ENCODE data around the gene FGF14. TPM values are rescaled to one million over a fixed set of nuclear protein-coding genes. Genes with fewer than 3 reads are reported as not detected.
A peak's percentile ranks its signal among the peaks of the same experiment; 100 is the strongest.

Gene FGF14
- total RNA-seq, 1 donor from 2014 or later, result not detected

DNA sequence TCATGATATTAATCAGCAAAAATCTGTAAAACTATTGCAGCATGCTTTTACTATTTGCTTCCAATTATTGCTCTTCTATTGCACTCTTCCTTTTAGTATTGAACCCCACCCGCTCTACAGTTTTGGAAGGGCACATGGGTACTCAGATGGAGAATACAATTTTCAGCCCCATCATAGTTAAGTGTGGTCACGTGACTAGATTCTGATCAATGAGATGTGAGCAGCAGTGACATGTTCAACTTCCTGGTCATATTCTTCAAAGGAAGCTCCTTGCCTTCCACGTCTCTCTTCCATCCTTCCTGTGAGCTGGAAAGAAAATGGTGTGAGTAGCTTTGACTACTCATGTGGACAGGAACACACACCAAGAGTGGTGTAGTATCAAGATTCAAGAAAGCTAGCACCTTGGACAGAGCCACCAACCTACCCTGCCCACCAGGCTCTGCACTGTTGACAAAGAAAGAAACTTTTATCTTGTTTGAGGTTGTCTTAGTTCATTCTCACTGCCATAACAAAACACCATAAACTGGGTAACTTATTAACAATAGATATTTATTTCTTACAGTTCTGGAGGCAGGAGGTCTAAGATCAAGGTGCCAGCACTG, 3.8 kb upstream of the FGF14 start:
- TF ChIP-seq, protein P1, sequence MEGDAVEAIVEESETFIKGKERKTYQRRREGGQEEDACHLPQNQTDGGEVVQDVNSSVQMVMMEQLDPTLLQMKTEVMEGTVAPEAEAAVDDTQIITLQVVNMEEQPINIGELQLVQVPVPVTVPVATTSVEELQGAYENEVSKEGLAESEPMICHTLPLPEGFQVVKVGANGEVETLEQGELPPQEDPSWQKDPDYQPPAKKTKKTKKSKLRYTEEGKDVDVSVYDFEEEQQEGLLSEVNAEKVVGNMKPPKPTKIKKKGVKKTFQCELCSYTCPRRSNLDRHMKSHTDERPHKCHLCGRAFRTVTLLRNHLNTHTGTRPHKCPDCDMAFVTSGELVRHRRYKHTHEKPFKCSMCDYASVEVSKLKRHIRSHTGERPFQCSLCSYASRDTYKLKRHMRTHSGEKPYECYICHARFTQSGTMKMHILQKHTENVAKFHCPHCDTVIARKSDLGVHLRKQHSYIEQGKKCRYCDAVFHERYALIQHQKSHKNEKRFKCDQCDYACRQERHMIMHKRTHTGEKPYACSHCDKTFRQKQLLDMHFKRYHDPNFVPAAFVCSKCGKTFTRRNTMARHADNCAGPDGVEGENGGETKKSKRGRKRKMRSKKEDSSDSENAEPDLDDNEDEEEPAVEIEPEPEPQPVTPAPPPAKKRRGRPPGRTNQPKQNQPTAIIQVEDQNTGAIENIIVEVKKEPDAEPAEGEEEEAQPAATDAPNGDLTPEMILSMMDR (IDR thresholded peaks at IDR 0.05; ENCODE audit: insufficient read depth, low read length, severe bottlenecking), result no peak
- DNase-seq (ENCODE audit: low read depth) (no peak), FAIRE-seq (peak; percentile 91)
- Histone ChIP-seq H3K36me3 (ENCODE audit: control insufficient read depth, insufficient read depth, low read length) (no peaks in the 10 kb centered on the region), H3K27me3 (ENCODE audit: control insufficient read depth, insufficient read depth, low read length) (peaks cover 7% of the 10 kb centered on the region), H3K4me3 (ENCODE audit: low read depth, low read length) (no peak overlapping the region)

- Histone ChIP-seq H3K36me3 (ENCODE audit: control insufficient read depth, insufficient read depth, low read length) (no peaks in the 10 kb centered on the region), H3K4me3 (ENCODE audit: low read depth, low read length) (no peak overlapping the region), H3K27me3 (ENCODE audit: control insufficient read depth, insufficient read depth, low read length) (peaks cover 15% of the 10 kb centered on the region)
- FAIRE-seq (no peak), DNase-seq (ENCODE audit: low read depth) (peak; percentile 27)
- TF ChIP-seq, protein P1 (IDR thresholded peaks at IDR 0.05; ENCODE audit: insufficient read depth, low read length, severe bottlenecking), result no peak
Observed at GRCh38 chr13:102402290-102402689, 442 bp upstream of the FGF14 start.

GRCh38 chr13:102401265-102401664, 583 bp downstream of the FGF14 start:
- TF ChIP-seq, protein P1 (IDR thresholded peaks at IDR 0.05; ENCODE audit: insufficient read depth, low read length, severe bottlenecking), result no peak
- DNase-seq (ENCODE audit: low read depth) (peak; percentile 18), FAIRE-seq (no peak)
- peaks cover 15% of the 10 kb centered on the region for H3K27me3 ChIP-seq (ENCODE audit: control insufficient read depth, insufficient read depth, low read length)
- no peaks in the 10 kb centered on the region for H3K36me3 ChIP-seq (ENCODE audit: control insufficient read depth, insufficient read depth, low read length)
- H3K4me3 ChIP-seq (ENCODE audit: low read depth, low read length), result no peak overlapping the region

- H3K4me3 ChIP-seq (ENCODE audit: low read depth, low read length), result peak overlapping the region; percentile 29
- H3K27me3 ChIP-seq (ENCODE audit: control insufficient read depth, insufficient read depth, low read length), result peaks cover 15% of the 10 kb centered on the region
- no peak for FAIRE-seq
- TF ChIP-seq, protein P1 (IDR thresholded peaks at IDR 0.05; ENCODE audit: insufficient read depth, low read length, severe bottlenecking), result no peak
- no peaks in the 10 kb centered on the region for H3K36me3 ChIP-seq (ENCODE audit: control insufficient read depth, insufficient read depth, low read length)
- DNase-seq (ENCODE audit: low read depth), result peak; percentile 23
Observed at GRCh38 chr13:102400675-102401145, 1.1 kb downstream of the FGF14 start.

- Histone ChIP-seq H3K27me3 (ENCODE audit: control insufficient read depth, insufficient read depth, low read length) (peaks cover 15% of the 10 kb centered on the region), H3K36me3 (ENCODE audit: control insufficient read depth, insufficient read depth, low read length) (no peaks in the 10 kb centered on the region), H3K4me3 (ENCODE audit: low read depth, low read length) (peak overlapping the region; percentile 29)
- no peak for DNase-seq (ENCODE audit: low read depth)
- TF ChIP-seq, protein P1 (IDR thresholded peaks at IDR 0.05; ENCODE audit: insufficient read depth, low read length, severe bottlenecking), result peak; percentile 4
- no peak for FAIRE-seq
Observed at GRCh38 chr13:102399791-102400674, 1.8 kb downstream of the FGF14 start.

Data from bronchial epithelial cell (primary cell).